ENCODE data around the gene CYP4F22. TPM values are rescaled to one million over a fixed set of nuclear protein-coding genes. Genes with fewer than 3 reads are reported as not detected.

CYP4F22 gene
- total and polyA plus RNA-seq, 2 of the 8 experiments (the other 6 are each of a cell fraction or from before 2014, with no cell fraction given), result not detected

DNA sequence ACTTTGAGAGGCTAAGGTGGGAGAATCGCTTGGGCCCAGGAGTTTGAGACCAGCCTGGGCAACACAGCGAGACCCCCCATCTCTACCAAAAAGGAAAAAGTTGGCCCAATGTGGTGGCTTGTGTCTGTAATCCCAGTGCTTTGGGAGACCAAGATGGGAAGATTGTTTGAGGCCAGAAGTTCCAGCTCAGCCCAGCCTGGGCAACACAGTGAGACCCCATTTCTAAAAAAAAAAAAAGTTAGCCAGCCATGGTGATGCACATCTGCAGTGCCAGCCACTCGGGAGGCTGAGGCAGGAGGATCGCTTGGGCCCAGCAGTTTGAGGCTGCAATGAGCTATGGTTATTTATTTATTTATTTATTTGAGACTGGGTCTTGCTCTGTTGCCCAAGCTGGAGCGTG is 41.3 kb downstream of the CYP4F22 start (continued):
- no peak for TF ChIP-seq NANOG (IDR thresholded peaks at IDR 0.05; ENCODE audit: insufficient read depth, low read depth, low read length, poor library complexity, severe bottlenecking)
- no peak for TF ChIP-seq BACH1 (IDR thresholded peaks at IDR 0.05; ENCODE audit: low read length)
- TF ChIP-seq, protein P1, sequence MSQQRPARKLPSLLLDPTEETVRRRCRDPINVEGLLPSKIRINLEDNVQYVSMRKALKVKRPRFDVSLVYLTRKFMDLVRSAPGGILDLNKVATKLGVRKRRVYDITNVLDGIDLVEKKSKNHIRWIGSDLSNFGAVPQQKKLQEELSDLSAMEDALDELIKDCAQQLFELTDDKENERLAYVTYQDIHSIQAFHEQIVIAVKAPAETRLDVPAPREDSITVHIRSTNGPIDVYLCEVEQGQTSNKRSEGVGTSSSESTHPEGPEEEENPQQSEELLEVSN (IDR thresholded peaks at IDR 0.05), result no peak
